ENCODE data around the gene DPF3.

Gene DPF3

DNA sequence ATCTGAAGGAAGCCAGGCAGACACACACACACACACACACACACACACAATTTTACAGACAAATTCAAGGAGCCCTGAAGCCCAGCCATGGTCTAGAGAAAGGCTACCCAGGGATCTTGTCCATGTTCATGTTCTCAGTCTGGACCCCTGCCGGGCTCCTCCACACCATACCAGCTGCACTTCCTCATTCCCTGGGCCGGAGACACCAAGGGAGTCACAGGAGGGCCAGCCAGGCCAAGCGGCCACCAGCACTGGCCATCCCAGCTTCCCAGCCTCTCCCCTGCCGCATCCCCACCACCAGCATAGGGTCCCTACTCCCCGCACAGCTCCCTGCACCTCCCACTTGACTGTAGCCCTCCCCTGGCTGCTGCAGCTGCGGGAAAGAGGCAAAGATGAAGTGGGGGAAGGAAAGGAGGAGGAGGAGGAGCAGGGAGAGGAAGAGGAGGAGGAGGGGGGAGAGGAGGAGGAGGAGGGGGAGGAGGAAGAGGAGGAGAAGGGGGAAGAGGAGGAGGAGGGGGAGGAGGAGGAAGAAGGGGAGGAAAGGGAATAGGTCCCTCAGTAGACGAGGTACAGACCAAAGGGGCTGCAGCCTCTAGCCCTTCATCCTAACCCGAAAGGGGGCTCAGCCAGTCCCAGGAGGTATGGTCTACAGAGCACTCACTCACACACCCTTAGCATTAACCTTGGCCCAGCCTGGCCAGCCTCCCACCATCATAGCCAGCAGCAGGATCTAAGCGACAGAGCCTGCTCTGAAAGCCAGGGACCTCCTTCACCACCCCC lies 293.2 kb downstream of the DPF3 start:
- DNase-seq (ENCODE audit: low read depth in 2 of 2): no peak

- no peak for DNase-seq (ENCODE audit: low read depth in 2 of 2)
These were observed 294.1 kb downstream of the DPF3 start for GRCh38 chr14:72599579-72600470.

GRCh38 chr14:72598306-72598705 lies 295.6 kb downstream of the DPF3 start:
- no peak for DNase-seq (ENCODE audit: low read depth in 2 of 2)

- DNase-seq (ENCODE audit: low read depth in 2 of 2): no peak
These were observed 296.4 kb downstream of the DPF3 start for GRCh38 chr14:72597252-72598233.

DNA sequence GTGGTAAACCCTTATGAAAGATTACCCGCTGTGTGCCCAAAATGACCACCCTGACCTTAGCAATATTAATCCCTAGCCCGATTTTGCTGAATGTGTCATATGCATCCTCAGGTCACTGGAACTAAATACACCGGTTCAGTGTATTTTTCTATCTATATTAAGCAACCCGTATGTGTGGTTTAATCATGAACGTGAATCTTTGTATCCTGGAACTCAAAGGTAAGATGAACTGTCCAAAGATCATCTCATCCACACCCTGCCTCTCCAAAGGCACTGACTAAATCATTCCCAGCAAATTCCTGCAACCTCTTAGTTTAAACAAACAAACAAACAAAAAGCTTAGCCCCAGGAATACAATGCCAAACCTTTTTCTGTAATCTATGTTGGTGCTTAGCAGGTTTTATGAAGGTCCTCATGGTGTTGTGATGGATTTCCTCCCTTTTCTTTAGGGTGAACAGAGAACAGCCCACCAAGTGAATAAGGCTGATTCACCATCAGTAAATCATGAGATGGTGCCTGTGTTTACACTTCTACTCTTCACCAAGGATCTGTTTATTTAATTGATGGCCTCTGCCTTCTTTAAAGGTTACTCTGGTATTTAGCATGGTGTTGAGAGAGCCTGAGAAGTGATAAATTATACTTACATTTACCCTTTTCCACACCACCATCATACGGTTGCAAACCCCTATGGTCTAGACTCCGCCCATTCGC lies 298.6 kb downstream of the DPF3 start:
- DNase-seq (ENCODE audit: low read depth in 2 of 2): no peak

GRCh38 chr14:72594099-72594901 lies 299.6 kb downstream of the DPF3 start:
- DNase-seq (ENCODE audit: low read depth in 2 of 2): peak in 1 of 2 donors; percentile 7

GRCh38 chr14:72591391-72591790 lies 302.5 kb downstream of the DPF3 start:
- DNase-seq (ENCODE audit: low read depth in 2 of 2): no peak

DNA sequence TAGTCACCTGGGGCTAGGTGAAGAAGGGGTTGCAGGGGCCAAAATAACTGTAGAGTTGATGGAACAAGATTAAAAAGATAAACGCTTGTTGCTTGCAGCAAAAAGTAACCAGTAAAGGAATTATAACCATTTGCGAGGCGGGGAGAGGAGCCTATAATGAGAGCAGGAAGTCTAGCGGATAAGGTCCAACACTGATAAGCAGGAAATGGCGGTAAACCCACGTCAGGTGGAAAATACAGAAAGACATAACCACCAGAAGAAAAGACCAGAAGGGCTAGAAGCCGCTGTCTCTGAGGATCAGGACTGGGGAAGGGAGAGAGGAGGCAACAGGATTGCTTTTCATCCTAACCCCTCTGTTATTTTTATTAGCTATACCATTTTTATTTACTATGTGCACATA lies 303.3 kb downstream of the DPF3 start:
- no peak for DNase-seq (ENCODE audit: low read depth in 2 of 2)

- no peak for DNase-seq (ENCODE audit: low read depth in 2 of 2)
These were observed 304.2 kb downstream of the DPF3 start for GRCh38 chr14:72589652-72590051.

DNA sequence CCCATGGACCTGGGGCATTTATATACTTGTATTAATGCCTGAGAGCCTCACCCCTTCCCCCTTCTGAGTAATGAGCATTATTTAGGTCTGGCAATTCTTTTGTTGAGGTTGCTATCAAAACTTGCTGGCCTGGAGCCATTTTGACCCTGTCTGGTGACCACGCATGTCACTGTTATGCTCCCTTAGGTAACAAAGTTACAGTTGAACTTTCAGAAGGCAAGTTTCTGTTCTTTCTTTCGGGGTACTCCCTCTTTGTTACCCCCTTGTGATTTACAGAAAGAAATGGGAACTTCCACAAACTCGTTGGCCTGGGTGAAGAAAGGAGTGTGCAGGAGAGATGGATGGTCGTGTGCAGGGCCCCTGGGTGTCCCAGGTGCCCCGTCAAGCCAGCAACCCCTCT lies 305.4 kb downstream of the DPF3 start:
- DNase-seq (ENCODE audit: low read depth in 2 of 2): no peak

GRCh38 chr14:72583316-72584272 lies 310.3 kb downstream of the DPF3 start:
- DNase-seq (ENCODE audit: low read depth in 2 of 2): no peak

DNA sequence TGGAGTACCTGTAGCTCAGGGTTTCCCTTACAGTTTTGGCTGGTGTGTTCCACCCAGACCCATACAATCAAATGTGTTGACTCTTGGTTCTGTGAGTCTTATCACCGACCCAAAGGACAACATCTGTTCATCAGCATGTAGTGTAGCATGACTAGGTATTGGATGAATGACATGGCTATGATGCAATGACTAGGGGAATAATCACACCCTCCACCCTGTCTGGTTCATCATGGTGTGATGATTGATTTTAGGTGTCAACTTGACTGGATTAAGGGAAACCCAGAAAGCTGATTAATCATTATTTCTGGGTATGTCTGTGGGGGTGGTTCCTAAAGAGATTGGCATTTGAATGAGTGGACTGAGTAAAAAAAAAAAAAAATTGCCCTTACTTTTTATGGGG lies 311.3 kb downstream of the DPF3 start:
- DNase-seq (ENCODE audit: low read depth in 2 of 2): no peak

DNA sequence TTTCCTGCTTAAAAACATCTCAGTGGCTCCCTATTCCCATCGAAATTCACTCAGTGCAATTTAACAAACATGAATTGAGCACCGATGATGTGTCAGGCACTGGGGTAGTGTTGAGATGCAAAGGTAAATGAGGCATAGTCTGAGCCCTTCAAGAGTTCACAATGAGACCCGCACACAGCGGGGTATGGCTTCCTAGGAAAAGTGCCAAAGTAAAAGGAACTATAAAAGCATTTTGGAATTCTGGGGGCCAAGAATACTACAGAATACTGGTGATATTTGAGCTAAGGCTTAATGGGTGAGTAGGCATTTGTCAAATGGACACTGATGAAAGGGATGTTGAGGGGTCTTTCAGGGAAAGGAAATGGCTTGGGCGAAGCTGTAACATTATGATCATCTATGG lies 315.4 kb downstream of the DPF3 start:
- no peak for DNase-seq (ENCODE audit: low read depth in 2 of 2)

DNA sequence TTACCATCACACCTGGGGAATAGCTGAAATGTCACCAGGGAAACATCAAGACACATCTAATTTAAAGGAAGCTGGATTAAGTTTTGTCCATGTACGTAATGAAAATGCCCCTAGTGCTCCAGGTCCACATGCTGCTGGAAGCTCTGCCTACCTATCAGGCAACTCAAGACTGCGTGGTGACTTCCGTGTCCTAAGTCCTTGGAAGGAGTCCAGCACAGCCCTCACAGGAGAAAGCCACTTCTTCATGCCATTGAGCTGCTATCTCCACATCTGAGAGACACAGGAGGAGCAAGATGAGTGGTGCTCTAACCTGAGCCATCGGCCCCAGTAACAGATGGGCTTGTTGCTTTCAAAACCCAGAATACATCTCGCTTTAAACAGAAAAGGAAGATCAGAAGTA lies 316.4 kb downstream of the DPF3 start:
- no peak for DNase-seq (ENCODE audit: low read depth in 2 of 2)

- no peak for DNase-seq (ENCODE audit: low read depth in 2 of 2)
These were observed 317.6 kb downstream of the DPF3 start for GRCh38 chr14:72576258-72576657.

DNA sequence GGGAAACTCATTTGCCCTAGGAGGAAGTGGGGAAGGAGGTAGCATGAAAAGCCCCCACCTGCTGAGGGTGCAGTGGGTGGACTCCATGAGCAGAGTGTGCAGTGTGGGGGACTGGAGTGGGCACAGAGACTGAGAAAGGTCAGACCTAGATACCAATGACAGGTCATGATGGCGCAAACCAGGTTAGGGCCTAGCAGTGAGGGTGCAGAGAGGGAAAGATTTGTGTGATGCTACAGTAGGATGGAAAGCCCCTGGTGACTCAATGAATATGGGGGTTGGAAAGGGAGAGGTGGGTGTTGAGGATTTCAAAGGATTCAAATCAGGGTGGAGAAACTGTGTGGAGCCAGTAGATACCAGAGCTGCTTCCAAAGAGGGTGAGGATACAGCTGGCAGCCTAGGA lies 319.2 kb downstream of the DPF3 start:
- DNase-seq (ENCODE audit: low read depth in 2 of 2): no peak

- no peak for DNase-seq (ENCODE audit: low read depth in 2 of 2)
These were observed 320.0 kb downstream of the DPF3 start for GRCh38 chr14:72573725-72574417.

Data from stimulated activated CD8-positive, alpha-beta memory T cell treated with anti-CD3 and anti-CD28 coated beads, Interleukin-2, amount 100 ng/mL, for 48 hours (primary cell).